ENCODE data around the gene MRPL42. TPM values are rescaled to one million over a fixed set of nuclear protein-coding genes. Genes with fewer than 3 reads are reported as not detected.

MRPL42 gene
- total RNA-seq, 4 donors from 2014 or later = 49.1 to 52.1 (median 50.8) TPM

- 87% methylated on average over 5 of the region's 5 CpGs for WGBS
- Histone ChIP-seq H3K27me3 (no peaks in the 10 kb centered on the region), H3K4me1 (no peaks in the 10 kb centered on the region), H3K27ac (no peak overlapping the region), H3K4me3 (no peak overlapping the region), H3K36me3 (no peaks in the 10 kb centered on the region), H3K9me3 (no peaks in the 10 kb centered on the region)
- no peak for DNase-seq (ENCODE audit: low spot score in 2 of 2)
- TF ChIP-seq, protein P1, sequence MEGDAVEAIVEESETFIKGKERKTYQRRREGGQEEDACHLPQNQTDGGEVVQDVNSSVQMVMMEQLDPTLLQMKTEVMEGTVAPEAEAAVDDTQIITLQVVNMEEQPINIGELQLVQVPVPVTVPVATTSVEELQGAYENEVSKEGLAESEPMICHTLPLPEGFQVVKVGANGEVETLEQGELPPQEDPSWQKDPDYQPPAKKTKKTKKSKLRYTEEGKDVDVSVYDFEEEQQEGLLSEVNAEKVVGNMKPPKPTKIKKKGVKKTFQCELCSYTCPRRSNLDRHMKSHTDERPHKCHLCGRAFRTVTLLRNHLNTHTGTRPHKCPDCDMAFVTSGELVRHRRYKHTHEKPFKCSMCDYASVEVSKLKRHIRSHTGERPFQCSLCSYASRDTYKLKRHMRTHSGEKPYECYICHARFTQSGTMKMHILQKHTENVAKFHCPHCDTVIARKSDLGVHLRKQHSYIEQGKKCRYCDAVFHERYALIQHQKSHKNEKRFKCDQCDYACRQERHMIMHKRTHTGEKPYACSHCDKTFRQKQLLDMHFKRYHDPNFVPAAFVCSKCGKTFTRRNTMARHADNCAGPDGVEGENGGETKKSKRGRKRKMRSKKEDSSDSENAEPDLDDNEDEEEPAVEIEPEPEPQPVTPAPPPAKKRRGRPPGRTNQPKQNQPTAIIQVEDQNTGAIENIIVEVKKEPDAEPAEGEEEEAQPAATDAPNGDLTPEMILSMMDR (IDR thresholded peaks at IDR 0.05) = no peak
- TF ChIP-seq POLR2AphosphoS5 (IDR thresholded peaks at IDR 0.05) = no peak
- TF ChIP-seq EP300 (IDR thresholded peaks at IDR 0.05) = no peak
- no peak for TF ChIP-seq POLR2A (IDR thresholded peaks at IDR 0.05)
These were observed 8.2 kb upstream of the MRPL42 start for GRCh38 chr12:93459097-93459496.

GRCh38 chr12:93460003-93460402 is 7.3 kb upstream of the MRPL42 start:
- no peak for DNase-seq (ENCODE audit: low spot score in 2 of 2)
- H3K27ac ChIP-seq = no peak overlapping the region
- no peaks in the 10 kb centered on the region for H3K9me3 ChIP-seq
- H3K27me3 ChIP-seq = no peaks in the 10 kb centered on the region
- WGBS = 74% methylated on average over 6 of the region's 6 CpGs
- no peaks in the 10 kb centered on the region for H3K4me1 ChIP-seq
- H3K4me3 ChIP-seq = no peak overlapping the region
- H3K36me3 ChIP-seq = no peaks in the 10 kb centered on the region
- TF ChIP-seq EP300 (IDR thresholded peaks at IDR 0.05) (no peak), POLR2A (IDR thresholded peaks at IDR 0.05) (no peak), POLR2AphosphoS5 (IDR thresholded peaks at IDR 0.05) (no peak)
- TF ChIP-seq, protein P1 (IDR thresholded peaks at IDR 0.05) = no peak

DNA sequence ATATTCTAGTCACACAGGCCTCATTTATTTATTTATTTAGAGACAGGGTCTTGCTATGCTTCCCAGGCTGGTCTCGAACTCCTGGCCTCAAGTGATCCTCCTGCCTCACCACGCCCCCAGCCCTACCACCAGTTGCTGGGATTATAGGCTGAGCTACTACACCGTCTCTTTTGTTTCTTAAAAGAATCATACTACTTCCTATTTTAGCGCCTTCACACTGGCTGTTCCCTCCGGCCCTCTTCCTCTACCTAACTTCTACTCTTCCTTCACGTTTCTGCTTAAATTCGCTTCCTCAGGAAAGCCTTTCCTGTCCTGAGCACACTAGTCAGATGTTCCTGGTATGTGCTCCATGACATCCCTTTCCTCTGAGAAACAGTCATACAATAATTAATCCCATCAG is 6.4 kb upstream of the MRPL42 start:
- Histone ChIP-seq H3K9me3 (no peaks in the 10 kb centered on the region), H3K4me3 (no peak overlapping the region), H3K27ac (no peak overlapping the region), H3K27me3 (no peaks in the 10 kb centered on the region), H3K36me3 (no peaks in the 10 kb centered on the region), H3K4me1 (no peaks in the 10 kb centered on the region)
- no peak for TF ChIP-seq POLR2AphosphoS5 (IDR thresholded peaks at IDR 0.05)
- TF ChIP-seq EP300 (IDR thresholded peaks at IDR 0.05) = no peak
- TF ChIP-seq, protein P1 (IDR thresholded peaks at IDR 0.05) = no peak
- TF ChIP-seq POLR2A (IDR thresholded peaks at IDR 0.05) = no peak
- 76% methylated on average over 7 of the region's 7 CpGs for WGBS
- DNase-seq (ENCODE audit: low spot score in 2 of 2) = no peak

GRCh38 chr12:93461503-93461902 is 5.8 kb upstream of the MRPL42 start:
- H3K36me3 ChIP-seq = no peaks in the 10 kb centered on the region
- 91% methylated on average over 3 of the region's 3 CpGs for WGBS

GRCh38 chr12:93465841-93466240 is 1.5 kb upstream of the MRPL42 start:
- TF ChIP-seq, protein P1 (IDR thresholded peaks at IDR 0.05) = no peak
- no peak for TF ChIP-seq EP300 (IDR thresholded peaks at IDR 0.05)
- TF ChIP-seq POLR2A (IDR thresholded peaks at IDR 0.05) = no peak
- TF ChIP-seq POLR2AphosphoS5 (IDR thresholded peaks at IDR 0.05) = no peak
- no peak for DNase-seq (ENCODE audit: low spot score in 2 of 2)
- WGBS = 95% methylated on average over 5 of the region's 5 CpGs
- H3K27ac ChIP-seq = no peak overlapping the region
- H3K27me3 ChIP-seq = no peaks in the 10 kb centered on the region
- H3K36me3 ChIP-seq = peaks cover 4% of the 10 kb centered on the region
- no peaks in the 10 kb centered on the region for H3K9me3 ChIP-seq
- H3K4me3 ChIP-seq = no peak overlapping the region
- H3K4me1 ChIP-seq = peaks cover 14% of the 10 kb centered on the region

More at GRCh38 chr12:93461503-93461902, 5.8 kb upstream of the MRPL42 start:
- no peak for DNase-seq (ENCODE audit: low spot score in 2 of 2)
- H3K27me3 ChIP-seq = no peaks in the 10 kb centered on the region
- no peak overlapping the region for H3K4me3 ChIP-seq
- no peaks in the 10 kb centered on the region for H3K4me1 ChIP-seq
- H3K9me3 ChIP-seq = no peaks in the 10 kb centered on the region
- H3K27ac ChIP-seq = no peak overlapping the region
- no peak for TF ChIP-seq POLR2AphosphoS5 (IDR thresholded peaks at IDR 0.05)
- no peak for TF ChIP-seq POLR2A (IDR thresholded peaks at IDR 0.05)
